Measurements from ENCODE around the gene TRAPPC12.
"Not testable (repeated sequence)": the region's sequence is repeated elsewhere in the genome, so short reads cannot be mapped to it uniquely, and the experiment has no call there.

Gene TRAPPC12

GRCh38 chr2:3348767-3349166 lies 30.7 kb upstream of the TRAPPC12 start:
- Histone ChIP-seq H3K4me3 (ENCODE audit: low read depth in 1 of 2, low read length in 2 of 2) (no peak overlapping the region), H3K36me3 (ENCODE audit: insufficient read depth, low read length) (no peaks in the 10 kb centered on the region), H3K27me3 (ENCODE audit: control insufficient read depth in 1 of 2, insufficient read depth in 2 of 2, low read length in 2 of 2) (no peaks in the 10 kb centered on the region), H3K27ac (ENCODE audit: low read depth, low read length) (no peak overlapping the region), H3K9ac (ENCODE audit: low read length) (no peak overlapping the region), H3K4me1 (ENCODE audit: insufficient read depth, low read length) (no peaks in the 10 kb centered on the region), H3K9me3 (ENCODE audit: low read length) (no peaks in the 10 kb centered on the region)

- Histone ChIP-seq H3K27me3 (ENCODE audit: control insufficient read depth in 1 of 2, insufficient read depth in 2 of 2, low read length in 2 of 2) (no peaks in the 10 kb centered on the region), H3K4me3 (ENCODE audit: low read depth in 1 of 2, low read length in 2 of 2) (no peak overlapping the region), H3K27ac (ENCODE audit: low read depth, low read length) (no peak overlapping the region), H3K4me1 (ENCODE audit: insufficient read depth, low read length) (no peaks in the 10 kb centered on the region), H3K9ac (ENCODE audit: low read length) (no peak overlapping the region), H3K36me3 (ENCODE audit: insufficient read depth, low read length) (no peaks in the 10 kb centered on the region), H3K9me3 (ENCODE audit: low read length) (no peaks in the 10 kb centered on the region)
Measured at GRCh38 chr2:3349211-3349693, 30.2 kb upstream of the TRAPPC12 start.

- no peaks in the 10 kb centered on the region for H3K36me3 ChIP-seq (ENCODE audit: insufficient read depth, low read length)
- H3K27ac ChIP-seq (ENCODE audit: low read depth, low read length), result no peak overlapping the region
- H3K27me3 ChIP-seq (ENCODE audit: control insufficient read depth in 1 of 2, insufficient read depth in 2 of 2, low read length in 2 of 2), result no peaks in the 10 kb centered on the region
- H3K9ac ChIP-seq (ENCODE audit: low read length), result no peak overlapping the region
- no peak overlapping the region for H3K4me3 ChIP-seq (ENCODE audit: low read depth in 1 of 2, low read length in 2 of 2)
- H3K9me3 ChIP-seq (ENCODE audit: low read length), result no peaks in the 10 kb centered on the region
- H3K4me1 ChIP-seq (ENCODE audit: insufficient read depth, low read length), result no peaks in the 10 kb centered on the region
Measured at GRCh38 chr2:3354986-3355385, 24.5 kb upstream of the TRAPPC12 start.

GRCh38 chr2:3355951-3356569 lies 23.4 kb upstream of the TRAPPC12 start:
- H3K4me1 ChIP-seq (ENCODE audit: insufficient read depth, low read length), result no peaks in the 10 kb centered on the region
- no peak overlapping the region for H3K9ac ChIP-seq (ENCODE audit: low read length)
- no peak overlapping the region for H3K27ac ChIP-seq (ENCODE audit: low read depth, low read length)
- no peaks in the 10 kb centered on the region for H3K36me3 ChIP-seq (ENCODE audit: insufficient read depth, low read length)
- H3K4me3 ChIP-seq (ENCODE audit: low read depth in 1 of 2, low read length in 2 of 2), result no peak overlapping the region
- H3K27me3 ChIP-seq (ENCODE audit: control insufficient read depth in 1 of 2, insufficient read depth in 2 of 2, low read length in 2 of 2), result no peaks in the 10 kb centered on the region
- no peaks in the 10 kb centered on the region for H3K9me3 ChIP-seq (ENCODE audit: low read length)

GRCh38 chr2:3356799-3357198 lies 22.7 kb upstream of the TRAPPC12 start:
- H3K9ac ChIP-seq (ENCODE audit: low read length), result no peak overlapping the region
- no peak overlapping the region for H3K27ac ChIP-seq (ENCODE audit: low read depth, low read length)
- H3K9me3 ChIP-seq (ENCODE audit: low read length), result no peaks in the 10 kb centered on the region
- no peak overlapping the region for H3K4me3 ChIP-seq (ENCODE audit: low read depth in 1 of 2, low read length in 2 of 2)
- no peaks in the 10 kb centered on the region for H3K4me1 ChIP-seq (ENCODE audit: insufficient read depth, low read length)
- H3K36me3 ChIP-seq (ENCODE audit: insufficient read depth, low read length), result no peaks in the 10 kb centered on the region
- H3K27me3 ChIP-seq (ENCODE audit: control insufficient read depth in 1 of 2, insufficient read depth in 2 of 2, low read length in 2 of 2), result no peaks in the 10 kb centered on the region

- not testable (repeated sequence) for H3K27me3 ChIP-seq (ENCODE audit: control insufficient read depth in 1 of 2, insufficient read depth in 2 of 2, low read length in 2 of 2); H3K9me3 ChIP-seq (ENCODE audit: low read length); H3K4me1 ChIP-seq (ENCODE audit: insufficient read depth, low read length); H3K36me3 ChIP-seq (ENCODE audit: insufficient read depth, low read length); H3K9ac ChIP-seq (ENCODE audit: low read length); H3K27ac ChIP-seq (ENCODE audit: low read depth, low read length); H3K4me3 ChIP-seq (ENCODE audit: low read depth in 1 of 2, low read length in 2 of 2)
Measured at GRCh38 chr2:3357446-3357845, 22.0 kb upstream of the TRAPPC12 start.

- H3K9ac ChIP-seq (ENCODE audit: low read length), result no peak overlapping the region
- H3K27me3 ChIP-seq (ENCODE audit: control insufficient read depth in 1 of 2, insufficient read depth in 2 of 2, low read length in 2 of 2), result no peaks in the 10 kb centered on the region
- no peak overlapping the region for H3K4me3 ChIP-seq (ENCODE audit: low read depth in 1 of 2, low read length in 2 of 2)
- no peak overlapping the region for H3K27ac ChIP-seq (ENCODE audit: low read depth, low read length)
- H3K4me1 ChIP-seq (ENCODE audit: insufficient read depth, low read length), result no peaks in the 10 kb centered on the region
- no peaks in the 10 kb centered on the region for H3K9me3 ChIP-seq (ENCODE audit: low read length)
- H3K36me3 ChIP-seq (ENCODE audit: insufficient read depth, low read length), result no peaks in the 10 kb centered on the region
Measured at GRCh38 chr2:3357926-3358325, 21.6 kb upstream of the TRAPPC12 start.

GRCh38 chr2:3361518-3362389 lies 17.7 kb upstream of the TRAPPC12 start:
- Histone ChIP-seq H3K4me1 (ENCODE audit: insufficient read depth, low read length) (no peaks in the 10 kb centered on the region), H3K27ac (ENCODE audit: low read depth, low read length) (no peak overlapping the region)

GRCh38 chr2:3365219-3365618 lies 14.3 kb upstream of the TRAPPC12 start:
- Histone ChIP-seq H3K27ac (ENCODE audit: low read depth, low read length) (no peak overlapping the region), H3K9me3 (ENCODE audit: low read length) (no peaks in the 10 kb centered on the region), H3K27me3 (ENCODE audit: control insufficient read depth in 1 of 2, insufficient read depth in 2 of 2, low read length in 2 of 2) (no peaks in the 10 kb centered on the region), H3K9ac (ENCODE audit: low read length) (no peak overlapping the region), H3K36me3 (ENCODE audit: insufficient read depth, low read length) (no peaks in the 10 kb centered on the region), H3K4me3 (ENCODE audit: low read depth in 1 of 2, low read length in 2 of 2) (no peak overlapping the region), H3K4me1 (ENCODE audit: insufficient read depth, low read length) (no peaks in the 10 kb centered on the region)

More at GRCh38 chr2:3361518-3362389, 17.7 kb upstream of the TRAPPC12 start:
- Histone ChIP-seq H3K9ac (ENCODE audit: low read length) (no peak overlapping the region), H3K27me3 (ENCODE audit: control insufficient read depth in 1 of 2, insufficient read depth in 2 of 2, low read length in 2 of 2) (no peaks in the 10 kb centered on the region), H3K36me3 (ENCODE audit: insufficient read depth, low read length) (no peaks in the 10 kb centered on the region), H3K9me3 (ENCODE audit: low read length) (no peaks in the 10 kb centered on the region), H3K4me3 (ENCODE audit: low read depth in 1 of 2, low read length in 2 of 2) (no peak overlapping the region)

- H3K4me3 ChIP-seq (ENCODE audit: low read depth in 1 of 2, low read length in 2 of 2), result no peak overlapping the region
- no peaks in the 10 kb centered on the region for H3K36me3 ChIP-seq (ENCODE audit: insufficient read depth, low read length)
- no peaks in the 10 kb centered on the region for H3K27me3 ChIP-seq (ENCODE audit: control insufficient read depth in 1 of 2, insufficient read depth in 2 of 2, low read length in 2 of 2)
- H3K27ac ChIP-seq (ENCODE audit: low read depth, low read length), result no peak overlapping the region
- no peak overlapping the region for H3K9ac ChIP-seq (ENCODE audit: low read length)
- H3K4me1 ChIP-seq (ENCODE audit: insufficient read depth, low read length), result no peaks in the 10 kb centered on the region
- no peaks in the 10 kb centered on the region for H3K9me3 ChIP-seq (ENCODE audit: low read length)
Measured at GRCh38 chr2:3368261-3368722, 11.2 kb upstream of the TRAPPC12 start.

GRCh38 chr2:3369340-3370181 lies 9.9 kb upstream of the TRAPPC12 start:
- H3K27ac ChIP-seq (ENCODE audit: low read depth, low read length); H3K9me3 ChIP-seq (ENCODE audit: low read length); H3K36me3 ChIP-seq (ENCODE audit: insufficient read depth, low read length); H3K9ac ChIP-seq (ENCODE audit: low read length); H3K4me3 ChIP-seq (ENCODE audit: low read depth in 1 of 2, low read length in 2 of 2); H3K4me1 ChIP-seq (ENCODE audit: insufficient read depth, low read length); H3K27me3 ChIP-seq (ENCODE audit: control insufficient read depth in 1 of 2, insufficient read depth in 2 of 2, low read length in 2 of 2): not testable (repeated sequence)

Measured in muscle layer of colon (tissue), 2 donors.